Activated naive CD8-positive, alpha-beta T cell treated with anti-CD3 and anti-CD28 coated beads for 36 hours (primary cell): ENCODE data around the gene CFAP65. TPM values are rescaled to one million over a fixed set of nuclear protein-coding genes. Genes with fewer than 3 reads are reported as not detected.

Experiments used
- DNase-seq: peaks from one replicate; pipeline ENCODE4 v3.0.0; 2021
- H3K27ac Mint-ChIP-seq: one replicate; pipeline ENCODE4 v1.8.0; 2022; ENCODE audit warnings: mild to moderate bottlenecking, moderate library complexity, mixed read lengths
- H3K27me3 Mint-ChIP-seq: one replicate; pipeline ENCODE4 v1.8.0; 2022; ENCODE audit warnings: mild to moderate bottlenecking, mixed read lengths
- H3K36me3 Mint-ChIP-seq: one replicate; pipeline ENCODE4 v1.8.0; 2021; ENCODE audit warnings: mild to moderate bottlenecking, mixed read lengths
- H3K4me1 Mint-ChIP-seq: one replicate; pipeline ENCODE4 v1.8.0; 2021; ENCODE audit warnings: mixed read lengths
- H3K4me3 Mint-ChIP-seq: one replicate; pipeline ENCODE4 v1.8.0; 2022; ENCODE audit warnings: mild to moderate bottlenecking, moderate library complexity, mixed read lengths
- H3K9me3 Mint-ChIP-seq: one replicate; pipeline ENCODE4 v1.8.0; 2022; ENCODE audit warnings: mixed read lengths
- total RNA-seq, 2 experiments: library from RNA; stranded (reverse); gene quantifications; one replicate each; pipeline ENCODE4 v1.2.3, GENCODE V29; 2021

The CFAP65 gene
- total RNA-seq: not detected

GRCh38 chr2:219041252-219041651 is at the start of gene CFAP65:
Gene CFAP65, minus strand, starts transcription at chr2:219041516. Its CDS starts 2,468 bp downstream, at chr2:219039048.
- no peaks in the 10 kb centered on the region for H3K9me3 Mint-ChIP-seq
- no peaks in the 10 kb centered on the region for H3K36me3 Mint-ChIP-seq
- H3K4me1 Mint-ChIP-seq: peaks cover 9% of the 10 kb centered on the region
- H3K27ac Mint-ChIP-seq: no peak within 1 kb of the TSS
- peaks cover 72% of the 10 kb centered on the region for H3K27me3 Mint-ChIP-seq
- peak; percentile 40 for DNase-seq
- peak within 1 kb of the TSS; percentile 77 for H3K4me3 Mint-ChIP-seq

- Mint-ChIP-seq H3K4me1 (peaks cover 13% of the 10 kb centered on the region), H3K27ac (no peak overlapping the region), H3K36me3 (peaks cover 19% of the 10 kb centered on the region), H3K4me3 (no peak overlapping the region), H3K27me3 (no peaks in the 10 kb centered on the region), H3K9me3 (no peaks in the 10 kb centered on the region)
- no peak for DNase-seq
These were observed 49.4 kb upstream of the CFAP65 start for GRCh38 chr2:219090436-219091299.

GRCh38 chr2:219089330-219089729 is 48.0 kb upstream of the CFAP65 start:
- peaks cover 10% of the 10 kb centered on the region for H3K4me1 Mint-ChIP-seq
- peaks cover 20% of the 10 kb centered on the region for H3K36me3 Mint-ChIP-seq
- no peak for DNase-seq
- no peak overlapping the region for H3K4me3 Mint-ChIP-seq
- H3K9me3 Mint-ChIP-seq: no peaks in the 10 kb centered on the region
- H3K27me3 Mint-ChIP-seq: no peaks in the 10 kb centered on the region
- H3K27ac Mint-ChIP-seq: no peak overlapping the region

- Mint-ChIP-seq H3K36me3 (peaks cover 20% of the 10 kb centered on the region), H3K4me3 (no peak overlapping the region), H3K9me3 (no peaks in the 10 kb centered on the region), H3K27ac (no peak overlapping the region), H3K4me1 (peaks cover 10% of the 10 kb centered on the region), H3K27me3 (no peaks in the 10 kb centered on the region)
- no peak for DNase-seq
These were observed 46.5 kb upstream of the CFAP65 start for GRCh38 chr2:219087848-219088247.

GRCh38 chr2:219087361-219087760 is 46.0 kb upstream of the CFAP65 start:
- H3K36me3 Mint-ChIP-seq: peaks cover 20% of the 10 kb centered on the region
- H3K4me3 Mint-ChIP-seq: no peak overlapping the region
- H3K27ac Mint-ChIP-seq: no peak overlapping the region
- no peaks in the 10 kb centered on the region for H3K27me3 Mint-ChIP-seq
- no peak for DNase-seq
- H3K9me3 Mint-ChIP-seq: no peaks in the 10 kb centered on the region
- H3K4me1 Mint-ChIP-seq: peaks cover 10% of the 10 kb centered on the region

- peaks cover 10% of the 10 kb centered on the region for H3K4me1 Mint-ChIP-seq
- peaks cover 20% of the 10 kb centered on the region for H3K36me3 Mint-ChIP-seq
- no peaks in the 10 kb centered on the region for H3K9me3 Mint-ChIP-seq
- no peak overlapping the region for H3K4me3 Mint-ChIP-seq
- no peak overlapping the region for H3K27ac Mint-ChIP-seq
- H3K27me3 Mint-ChIP-seq: no peaks in the 10 kb centered on the region
- no peak for DNase-seq
These were observed 44.9 kb upstream of the CFAP65 start for GRCh38 chr2:219086196-219086595.

- no peaks in the 10 kb centered on the region for H3K27me3 Mint-ChIP-seq
- peaks cover 15% of the 10 kb centered on the region for H3K36me3 Mint-ChIP-seq
- H3K27ac Mint-ChIP-seq: no peak overlapping the region
- no peaks in the 10 kb centered on the region for H3K9me3 Mint-ChIP-seq
- H3K4me3 Mint-ChIP-seq: no peak overlapping the region
- no peak for DNase-seq
- peaks cover 10% of the 10 kb centered on the region for H3K4me1 Mint-ChIP-seq
These were observed 43.5 kb upstream of the CFAP65 start for GRCh38 chr2:219084791-219085190.

GRCh38 chr2:219082332-219082958 is 41.1 kb upstream of the CFAP65 start:
- Mint-ChIP-seq H3K9me3 (no peaks in the 10 kb centered on the region), H3K27ac (no peak overlapping the region), H3K4me3 (no peak overlapping the region), H3K36me3 (peaks cover 5% of the 10 kb centered on the region), H3K4me1 (peaks cover 7% of the 10 kb centered on the region), H3K27me3 (no peaks in the 10 kb centered on the region)
- no peak for DNase-seq

GRCh38 chr2:219081701-219082331 is 40.5 kb upstream of the CFAP65 start:
- no peak overlapping the region for H3K27ac Mint-ChIP-seq
- no peak for DNase-seq
- no peaks in the 10 kb centered on the region for H3K27me3 Mint-ChIP-seq
- no peak overlapping the region for H3K4me3 Mint-ChIP-seq
- H3K9me3 Mint-ChIP-seq: no peaks in the 10 kb centered on the region
- H3K4me1 Mint-ChIP-seq: peaks cover 1% of the 10 kb centered on the region
- H3K36me3 Mint-ChIP-seq: peaks cover 2% of the 10 kb centered on the region

GRCh38 chr2:219081096-219081495 is 39.8 kb upstream of the CFAP65 start:
- Mint-ChIP-seq H3K27ac (no peak overlapping the region), H3K27me3 (no peaks in the 10 kb centered on the region), H3K4me1 (no peaks in the 10 kb centered on the region)

GRCh38 chr2:219079417-219079816 is 38.1 kb upstream of the CFAP65 start:
- DNase-seq: no peak
- Mint-ChIP-seq H3K27ac (no peak overlapping the region), H3K27me3 (no peaks in the 10 kb centered on the region), H3K36me3 (peaks cover 6% of the 10 kb centered on the region), H3K4me1 (no peaks in the 10 kb centered on the region), H3K4me3 (no peak overlapping the region), H3K9me3 (no peaks in the 10 kb centered on the region)

More at GRCh38 chr2:219081096-219081495, 39.8 kb upstream of the CFAP65 start:
- H3K9me3 Mint-ChIP-seq: no peaks in the 10 kb centered on the region
- H3K36me3 Mint-ChIP-seq: peaks cover 1% of the 10 kb centered on the region
- H3K4me3 Mint-ChIP-seq: no peak overlapping the region
- DNase-seq: no peak

- H3K36me3 Mint-ChIP-seq: peaks cover 6% of the 10 kb centered on the region
- no peak overlapping the region for H3K27ac Mint-ChIP-seq
These were observed 37.6 kb upstream of the CFAP65 start for GRCh38 chr2:219078951-219079350.

GRCh38 chr2:219078126-219078525 is 36.8 kb upstream of the CFAP65 start:
- Mint-ChIP-seq H3K36me3 (peaks cover 6% of the 10 kb centered on the region), H3K9me3 (no peaks in the 10 kb centered on the region), H3K27ac (no peak overlapping the region), H3K27me3 (no peaks in the 10 kb centered on the region), H3K4me1 (no peaks in the 10 kb centered on the region), H3K4me3 (no peak overlapping the region)
- no peak for DNase-seq

More at GRCh38 chr2:219078951-219079350, 37.6 kb upstream of the CFAP65 start:
- Mint-ChIP-seq H3K4me3 (no peak overlapping the region), H3K9me3 (no peaks in the 10 kb centered on the region), H3K27me3 (no peaks in the 10 kb centered on the region), H3K4me1 (no peaks in the 10 kb centered on the region)
- no peak for DNase-seq

- DNase-seq: no peak
- no peaks in the 10 kb centered on the region for H3K9me3 Mint-ChIP-seq
- H3K4me1 Mint-ChIP-seq: no peaks in the 10 kb centered on the region
- no peaks in the 10 kb centered on the region for H3K27me3 Mint-ChIP-seq
- H3K36me3 Mint-ChIP-seq: peaks cover 6% of the 10 kb centered on the region
- H3K27ac Mint-ChIP-seq: no peak overlapping the region
- H3K4me3 Mint-ChIP-seq: no peak overlapping the region
These were observed 34.9 kb upstream of the CFAP65 start for GRCh38 chr2:219076253-219076652.

GRCh38 chr2:219073413-219074129 is 32.3 kb upstream of the CFAP65 start:
- no peaks in the 10 kb centered on the region for H3K4me1 Mint-ChIP-seq
- DNase-seq: no peak
- no peak overlapping the region for H3K27ac Mint-ChIP-seq
- no peaks in the 10 kb centered on the region for H3K9me3 Mint-ChIP-seq
- no peaks in the 10 kb centered on the region for H3K27me3 Mint-ChIP-seq
- no peak overlapping the region for H3K4me3 Mint-ChIP-seq
- peaks cover 6% of the 10 kb centered on the region for H3K36me3 Mint-ChIP-seq
